ENCODE results near the gene GRIN3A.

GRCh38 chr9:101634741-101635409 lies 103.6 kb downstream of the GRIN3A start:
- TF ChIP-seq, protein P1, sequence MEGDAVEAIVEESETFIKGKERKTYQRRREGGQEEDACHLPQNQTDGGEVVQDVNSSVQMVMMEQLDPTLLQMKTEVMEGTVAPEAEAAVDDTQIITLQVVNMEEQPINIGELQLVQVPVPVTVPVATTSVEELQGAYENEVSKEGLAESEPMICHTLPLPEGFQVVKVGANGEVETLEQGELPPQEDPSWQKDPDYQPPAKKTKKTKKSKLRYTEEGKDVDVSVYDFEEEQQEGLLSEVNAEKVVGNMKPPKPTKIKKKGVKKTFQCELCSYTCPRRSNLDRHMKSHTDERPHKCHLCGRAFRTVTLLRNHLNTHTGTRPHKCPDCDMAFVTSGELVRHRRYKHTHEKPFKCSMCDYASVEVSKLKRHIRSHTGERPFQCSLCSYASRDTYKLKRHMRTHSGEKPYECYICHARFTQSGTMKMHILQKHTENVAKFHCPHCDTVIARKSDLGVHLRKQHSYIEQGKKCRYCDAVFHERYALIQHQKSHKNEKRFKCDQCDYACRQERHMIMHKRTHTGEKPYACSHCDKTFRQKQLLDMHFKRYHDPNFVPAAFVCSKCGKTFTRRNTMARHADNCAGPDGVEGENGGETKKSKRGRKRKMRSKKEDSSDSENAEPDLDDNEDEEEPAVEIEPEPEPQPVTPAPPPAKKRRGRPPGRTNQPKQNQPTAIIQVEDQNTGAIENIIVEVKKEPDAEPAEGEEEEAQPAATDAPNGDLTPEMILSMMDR (IDR thresholded peaks at IDR 0.05), result no peak
- no peak for TF ChIP-seq POLR2A (IDR thresholded peaks at IDR 0.05)

Measured in heart left ventricle (tissue), 13 donors.